Suppressor macrophage treated with lipopolysaccharide for 4 hours (primary cell): ENCODE measurements around the gene SRRM2.
"Not testable (repeated sequence)": the region's sequence is repeated elsewhere in the genome, so short reads cannot be mapped to it uniquely, and the experiment has no call there.

Experiments
- DNase-seq: peaks from one replicate; pipeline ENCODE4 v3.0.0-alpha.2; 2020

SRRM2 gene

GRCh38 chr16:2715519-2715918, 36.9 kb upstream of the SRRM2 start:
- DNase-seq = peak; percentile 78

DNA sequence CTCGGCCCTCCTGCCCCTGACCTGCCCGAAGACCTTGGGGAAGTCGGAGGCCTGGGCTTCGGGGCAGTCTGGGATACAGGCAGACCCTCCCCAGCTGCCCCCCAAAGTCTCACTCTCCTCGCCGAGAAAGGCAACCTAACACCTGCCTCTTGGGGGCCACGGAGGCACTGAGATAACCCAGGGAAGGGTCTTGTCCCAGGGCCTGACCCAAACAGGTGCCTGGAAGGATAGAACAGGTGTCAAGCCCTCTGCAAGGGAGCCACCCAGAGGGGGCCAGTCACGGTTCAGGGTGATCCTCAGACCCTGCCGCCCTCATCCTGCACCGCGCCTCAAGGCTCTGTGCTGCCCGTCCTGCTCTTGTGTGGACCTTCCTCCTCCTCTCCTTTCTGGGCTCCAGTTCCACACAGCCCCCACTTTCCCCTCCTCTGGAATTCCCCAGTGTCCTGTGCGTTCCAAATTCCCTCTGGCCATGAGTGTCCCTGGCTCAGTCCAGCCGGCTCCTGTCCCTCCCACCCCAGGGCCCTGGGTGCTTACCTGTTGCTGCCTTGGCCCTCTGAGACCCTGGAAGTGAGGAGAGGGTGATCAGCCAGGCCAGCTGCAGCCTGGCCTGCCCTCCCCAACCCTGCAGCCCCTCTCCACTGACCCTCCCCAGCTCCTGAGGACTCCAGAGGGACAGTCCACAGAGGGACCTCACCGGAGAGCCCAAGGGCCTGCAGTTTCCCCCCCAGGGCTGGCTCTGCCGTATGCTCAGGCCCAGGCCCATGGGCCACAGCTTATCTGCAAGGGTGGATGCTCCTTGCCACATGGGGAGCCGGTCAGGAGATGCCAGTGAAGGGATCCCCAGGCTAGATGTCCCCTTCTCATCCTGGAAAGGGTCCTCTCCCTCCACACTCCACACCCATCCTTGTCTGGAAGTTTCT, 36.2 kb upstream of the SRRM2 start:
- DNase-seq = no peak

DNA sequence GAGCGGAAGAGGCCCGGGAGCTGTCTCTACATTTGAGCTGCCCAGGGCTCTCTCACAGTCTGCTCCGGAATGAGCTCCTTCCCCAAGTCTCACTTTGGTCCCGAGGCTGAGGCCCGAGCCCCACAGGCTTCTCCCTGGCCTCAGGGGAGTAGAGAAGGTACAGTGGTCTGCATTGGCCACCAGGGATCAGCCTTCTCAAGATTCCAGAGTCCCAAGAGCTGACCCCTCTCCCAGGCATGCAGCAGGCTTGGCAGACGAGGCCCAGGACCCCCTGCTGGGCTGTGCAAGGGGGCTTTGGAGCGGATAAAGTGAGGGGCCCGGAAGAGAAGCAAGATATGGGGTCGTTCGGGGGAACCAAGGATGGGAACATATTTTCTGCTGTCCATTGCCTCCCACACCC, 35.5 kb upstream of the SRRM2 start:
- DNase-seq = no peak

- DNase-seq = no peak
Measured at GRCh38 chr16:2717383-2718263, 34.8 kb upstream of the SRRM2 start.

- DNase-seq = no peak
Measured at GRCh38 chr16:2719328-2720063, 32.9 kb upstream of the SRRM2 start.

- no peak for DNase-seq
Measured at GRCh38 chr16:2720064-2720457, 32.4 kb upstream of the SRRM2 start, which contains the start of gene PRSS27. TSS of gene PRSS27 (minus strand) at chr16:2720224. CDS start at chr16:2720160, 64 bp downstream.

DNA sequence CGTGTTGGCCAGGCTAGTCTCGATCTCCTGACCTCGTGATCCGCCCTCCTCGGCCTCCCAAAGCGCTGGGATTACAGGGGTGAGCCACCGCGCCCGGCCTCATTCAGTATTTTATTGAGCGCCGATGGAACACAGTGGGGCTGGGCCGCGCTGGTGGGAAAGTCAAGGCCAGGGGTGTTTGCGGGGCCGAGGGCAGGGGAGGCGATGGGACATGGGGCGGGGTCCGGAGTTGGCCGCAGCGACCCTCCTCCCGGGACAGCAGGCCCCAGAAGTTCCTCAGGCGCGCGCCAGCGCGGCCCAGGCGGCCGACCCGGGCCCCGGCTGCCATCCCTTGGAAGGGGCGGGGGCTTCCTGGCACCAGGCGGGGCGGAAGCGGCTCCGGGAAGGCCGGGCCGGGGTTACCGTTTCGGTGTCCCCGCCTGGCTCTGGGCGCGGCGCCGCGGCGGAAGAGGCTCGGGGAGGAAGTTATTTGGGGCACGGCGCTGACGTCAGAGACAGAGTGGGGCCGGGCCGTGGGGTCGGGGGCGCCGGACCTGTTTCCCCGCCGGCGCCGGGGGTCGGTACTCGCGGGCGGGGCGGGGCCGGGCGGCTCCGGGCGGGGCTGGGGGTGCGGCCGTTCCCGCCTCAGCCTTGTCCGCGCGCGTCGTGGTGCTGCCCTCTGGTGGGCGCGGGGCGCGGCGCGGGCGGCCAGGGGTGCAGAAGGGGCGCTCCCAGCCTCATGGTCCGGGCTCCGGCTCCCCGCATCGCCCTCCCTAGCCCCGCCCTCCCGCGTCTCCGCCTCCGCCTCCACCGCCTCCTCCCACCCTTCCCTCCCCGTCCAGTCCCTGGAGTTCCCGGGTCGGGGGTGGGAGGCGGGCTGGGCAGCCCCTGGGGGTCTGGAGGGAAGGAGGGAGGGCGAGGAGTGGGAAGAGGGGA, 31.5 kb upstream of the SRRM2 start:
- peak; percentile 92 for DNase-seq

DNA sequence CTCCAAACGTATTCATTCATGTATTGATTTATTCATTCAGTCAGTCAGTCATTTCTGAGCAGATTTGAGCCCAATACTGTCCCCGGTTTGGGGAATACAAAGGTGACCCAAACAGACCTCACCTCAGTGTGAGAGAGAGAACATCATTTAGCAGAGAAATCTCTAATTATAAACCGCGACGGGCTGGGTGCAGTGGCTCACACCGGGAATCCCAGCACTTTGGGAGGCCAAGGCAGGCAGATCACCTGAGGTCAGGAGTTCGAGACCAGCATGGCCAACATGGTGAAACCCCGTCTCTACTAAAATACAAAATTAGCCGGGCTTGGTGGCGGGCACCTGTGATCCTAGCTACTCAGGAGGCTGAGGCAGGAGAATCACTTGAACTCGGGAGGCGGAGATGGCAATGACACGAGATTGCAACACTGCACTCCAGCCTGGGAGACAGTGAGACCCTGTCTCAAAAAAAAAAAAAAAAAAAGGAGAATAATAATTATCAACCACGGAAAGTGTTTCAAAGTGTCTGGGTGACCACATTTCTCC, 30.7 kb upstream of the SRRM2 start:
- DNase-seq = not testable (repeated sequence)

GRCh38 chr16:2724088-2724676, 28.3 kb upstream of the SRRM2 start:
- no peak for DNase-seq

DNA sequence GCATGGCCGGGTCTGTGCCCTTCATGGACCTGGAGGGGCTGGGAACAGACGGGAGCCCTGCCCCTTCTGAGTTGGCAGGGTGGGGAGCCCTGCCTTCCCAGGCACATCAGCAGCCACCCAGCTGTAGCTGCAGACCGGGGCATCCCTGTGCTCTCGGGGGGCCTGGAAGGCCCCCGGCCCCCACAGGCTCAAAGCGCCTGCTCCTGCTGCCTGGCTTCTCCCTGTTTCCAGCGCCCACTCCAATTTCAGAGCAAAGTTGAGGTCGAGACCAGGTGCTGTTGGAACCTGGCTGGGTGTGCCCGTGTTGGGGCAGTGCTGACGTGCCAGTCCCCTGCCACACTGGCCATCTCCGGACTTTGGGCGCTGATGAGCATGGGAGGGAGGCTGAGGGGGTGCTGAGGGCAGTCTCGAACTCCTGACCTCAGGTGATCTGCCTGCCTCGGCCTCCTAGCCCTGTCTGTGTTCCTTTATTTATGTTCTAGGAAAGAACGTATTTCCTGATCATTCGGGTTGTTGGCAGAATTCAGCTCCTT, 27.6 kb upstream of the SRRM2 start:
- DNase-seq = no peak

- no peak for DNase-seq
Measured at GRCh38 chr16:2726923-2727322, 25.5 kb upstream of the SRRM2 start.

DNA sequence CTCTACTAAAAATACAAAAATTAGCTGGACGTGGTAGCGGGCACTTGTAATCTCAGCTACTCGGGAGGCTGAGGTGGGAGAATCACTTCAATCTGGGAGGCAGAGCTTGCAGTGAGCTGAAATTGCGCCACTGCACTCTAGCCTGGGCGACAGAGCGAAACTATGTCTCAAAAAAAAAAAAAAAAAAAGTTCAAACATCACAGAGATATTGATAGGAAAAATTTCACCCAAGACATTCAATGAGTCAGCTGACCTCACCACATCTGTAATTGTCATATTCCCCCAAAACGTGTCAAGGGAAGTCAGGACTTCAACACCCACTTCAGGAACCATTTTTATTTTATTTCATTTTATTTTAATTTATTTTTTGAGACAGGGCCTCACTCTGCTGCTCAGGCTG, 24.4 kb upstream of the SRRM2 start:
- no peak for DNase-seq

DNA sequence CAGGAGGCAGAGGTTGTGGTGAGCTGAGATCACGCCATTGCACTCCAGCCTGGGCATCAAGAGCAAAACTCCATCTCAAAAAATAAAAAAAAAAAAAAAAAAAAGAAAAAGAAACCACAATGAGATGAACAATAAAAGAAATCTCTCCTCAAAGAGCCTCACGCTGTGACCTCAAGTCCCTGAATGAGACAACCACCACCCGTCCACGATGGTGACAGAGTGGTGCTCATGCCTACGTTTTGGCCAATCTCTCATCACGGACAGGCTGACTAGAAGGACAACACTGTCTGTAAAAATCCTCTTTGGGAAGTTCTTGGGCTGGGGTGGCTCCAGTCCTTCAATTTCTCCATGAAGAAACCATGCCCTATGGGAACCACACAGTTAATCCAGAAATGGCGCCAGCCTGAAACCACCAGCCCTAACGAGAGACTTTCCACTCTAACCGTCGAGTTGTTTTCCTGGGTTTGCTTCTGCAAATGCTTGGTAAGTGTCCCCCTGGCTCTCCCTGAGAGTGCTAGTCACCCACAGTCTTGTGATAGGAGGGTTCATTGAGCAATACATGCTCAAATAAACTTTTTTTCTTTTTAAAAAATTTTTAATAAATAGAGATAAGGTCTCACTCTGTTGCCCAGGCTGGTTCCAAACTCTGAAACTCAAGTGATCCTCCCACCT, 17.5 kb upstream of the SRRM2 start:
- peak; percentile 44 for DNase-seq

DNA sequence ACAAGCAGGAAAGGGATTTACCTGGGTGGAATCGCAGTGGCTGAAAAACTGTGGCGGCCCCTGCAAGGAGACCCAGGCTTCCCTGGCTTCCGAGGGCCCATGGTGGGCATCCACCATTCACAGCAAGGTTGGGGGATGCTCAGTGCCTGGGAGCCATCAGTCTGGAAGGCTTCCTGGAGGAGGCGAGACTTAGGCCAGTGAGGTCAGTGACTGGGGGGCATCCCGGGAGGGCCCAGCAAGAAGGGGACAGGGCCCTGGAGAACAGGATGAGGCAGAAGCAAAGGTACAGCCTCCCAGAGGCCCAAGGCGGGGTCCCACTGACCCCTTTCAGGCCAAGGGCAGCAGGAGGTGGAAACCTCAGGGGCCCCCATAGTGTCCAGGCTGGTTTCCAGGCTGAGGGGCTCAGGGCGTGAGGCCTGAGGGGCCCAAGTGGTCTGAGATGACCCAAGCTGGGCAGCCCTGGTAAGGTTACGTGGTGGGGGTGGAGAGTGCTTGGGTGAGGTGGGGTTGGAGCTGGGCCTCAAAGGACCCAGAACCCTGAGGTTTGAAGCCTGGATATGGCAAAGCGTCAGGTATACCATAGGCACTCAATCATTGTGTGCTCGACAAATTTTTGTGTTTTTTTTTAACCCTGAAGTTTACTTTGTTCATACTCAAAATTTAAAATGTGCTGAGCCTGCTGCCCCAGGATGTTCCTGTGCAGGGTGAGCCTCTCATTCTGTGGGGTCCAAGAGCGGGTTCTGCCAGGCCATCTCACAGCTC, 15.8 kb upstream of the SRRM2 start:
- no peak for DNase-seq

DNA sequence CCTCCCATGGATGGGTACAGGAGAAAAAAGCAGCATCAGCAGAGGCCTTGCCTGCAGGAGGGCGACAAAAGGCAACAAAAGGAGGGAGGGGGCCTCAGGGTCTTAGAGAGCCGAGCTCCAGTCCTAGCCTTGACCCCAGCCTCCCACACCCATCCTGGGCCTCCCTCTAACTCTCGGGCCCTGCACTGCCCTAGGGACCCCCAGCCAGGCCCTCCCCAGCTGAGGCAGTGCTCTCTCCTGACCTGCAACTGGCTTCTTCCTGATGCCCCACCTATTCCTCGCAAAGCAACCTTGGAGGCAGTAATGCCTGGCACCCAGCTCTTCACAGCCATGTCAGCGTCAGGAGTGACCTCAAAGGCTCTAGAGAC, 15.2 kb upstream of the SRRM2 start:
- no peak for DNase-seq

- no peak for DNase-seq
Measured at GRCh38 chr16:2737895-2738418, 14.5 kb upstream of the SRRM2 start.

DNA sequence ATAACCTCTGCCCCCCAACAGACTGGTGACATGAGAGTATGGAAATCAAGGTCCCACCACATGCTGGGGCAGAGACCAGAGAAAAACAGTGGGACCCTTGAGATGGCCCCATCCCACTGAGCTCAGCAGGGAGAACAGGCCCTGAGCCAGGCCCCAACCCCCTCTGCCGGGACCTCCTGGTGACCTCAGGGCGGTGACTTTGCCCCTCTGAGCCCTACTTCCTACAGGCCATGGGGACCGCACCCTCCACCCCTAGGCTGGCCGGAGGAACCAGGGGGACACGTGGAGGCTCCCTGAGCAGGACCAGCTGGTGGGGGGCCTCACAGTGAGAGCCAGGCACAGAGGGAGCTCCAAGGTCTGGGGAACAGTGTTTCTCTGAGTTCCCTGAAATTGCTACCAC, 13.8 kb upstream of the SRRM2 start:
- no peak for DNase-seq

- DNase-seq = no peak
Measured at GRCh38 chr16:2739625-2740430, 12.6 kb upstream of the SRRM2 start.
